H9 (cell line): ENCODE data around the gene IFT81. TPM values are rescaled to one million over a fixed set of nuclear protein-coding genes. Genes with fewer than 3 reads are reported as not detected.

Experiments used
- DNase-seq: peaks from one replicate; pipeline ENCODE4 v3.0.0-alpha.2; 2017
- H2AFZ ChIP-seq: one replicate; pipeline ENCODE4 v1.6.1; 2013; ENCODE audit warnings: mild to moderate bottlenecking, low read length, control low read depth, moderate library complexity
- H2AK5ac ChIP-seq: 2 replicates; pipeline ENCODE4 v1.6.1; 2013; ENCODE audit warnings: low read length, control low read depth, mixed read lengths; ENCODE audit not compliant: insufficient read length
- H2BK120ac ChIP-seq: one replicate; pipeline ENCODE4 v1.6.1; 2013; ENCODE audit warnings: low read depth, mild to moderate bottlenecking, low read length, control low read depth, inconsistent platforms; ENCODE audit not compliant: poor library complexity, severe bottlenecking
- H2BK12ac ChIP-seq: 2 replicates; pipeline ENCODE4 v1.6.1; 2013; ENCODE audit warnings: low read length, control low read depth, mixed read lengths, low read depth; ENCODE audit not compliant: insufficient read length
- H2BK15ac ChIP-seq: 2 replicates; pipeline ENCODE4 v1.6.1; 2013; ENCODE audit warnings: low read depth, low read length, control low read depth
- H2BK20ac ChIP-seq: one replicate; pipeline ENCODE4 v1.6.1; 2013; ENCODE audit warnings: low read depth, mild to moderate bottlenecking, low read length, control low read depth, inconsistent platforms; ENCODE audit not compliant: poor library complexity, severe bottlenecking
- H2BK5ac ChIP-seq: 2 replicates; pipeline ENCODE4 v1.6.1; 2013; ENCODE audit warnings: low read length, control low read depth, mixed read lengths; ENCODE audit not compliant: insufficient read length
- H3K14ac ChIP-seq: 2 replicates; pipeline ENCODE4 v1.6.1; 2013; ENCODE audit warnings: low read length, control low read depth; ENCODE audit not compliant: insufficient read depth
- H3K18ac ChIP-seq: 2 replicates; pipeline ENCODE4 v1.6.1; 2013; ENCODE audit warnings: low read depth, mild to moderate bottlenecking, mixed read lengths, low read length, control low read depth; ENCODE audit not compliant: insufficient read length
- H3K23ac ChIP-seq: 2 replicates; pipeline ENCODE4 v1.6.1; 2013; ENCODE audit warnings: low read length, control low read depth, mixed read lengths, low read depth; ENCODE audit not compliant: insufficient read length
- H3K23me2 ChIP-seq: 2 replicates; pipeline ENCODE4 v1.6.1; 2013; ENCODE audit warnings: low read depth, mild to moderate bottlenecking, mixed read lengths, low read length, control low read depth; ENCODE audit not compliant: insufficient read length, poor library complexity, severe bottlenecking
- H3K27ac ChIP-seq: 2 replicates; pipeline ENCODE4 v1.5.1; 2013; ENCODE audit warnings: low read length, control low read depth, mixed read lengths, low read depth; ENCODE audit not compliant: insufficient read length
- H3K27me3 ChIP-seq: 2 replicates; pipeline ENCODE4 v1.6.1; 2013; ENCODE audit warnings: low read length, control low read depth, inconsistent platforms; ENCODE audit not compliant: insufficient read depth
- H3K4ac ChIP-seq: 2 replicates; pipeline ENCODE4 v1.6.1; 2013; ENCODE audit warnings: low read depth, mild to moderate bottlenecking, control low read depth, inconsistent platforms, low read length, moderate library complexity
- H3K4me1 ChIP-seq: 2 replicates; pipeline ENCODE4 v1.6.1; 2013; ENCODE audit warnings: low read length, control low read depth, inconsistent platforms; ENCODE audit not compliant: insufficient read depth
- H3K4me2 ChIP-seq: 2 replicates; pipeline ENCODE4 v1.6.1; 2013; ENCODE audit warnings: low read length, control low read depth, mixed read lengths; ENCODE audit not compliant: insufficient read length, insufficient read depth
- H3K56ac ChIP-seq: 2 replicates; pipeline ENCODE4 v1.6.1; 2013; ENCODE audit warnings: low read depth, mild to moderate bottlenecking, mixed read lengths, low read length, control low read depth; ENCODE audit not compliant: insufficient read length
- H3K79me1 ChIP-seq: 2 replicates; pipeline ENCODE4 v1.6.1; 2013; ENCODE audit warnings: low read depth, mild to moderate bottlenecking, moderate library complexity, low read length, control low read depth, inconsistent platforms; ENCODE audit not compliant: insufficient read depth, poor library complexity, severe bottlenecking
- H3K79me2 ChIP-seq: 2 replicates; pipeline ENCODE4 v1.6.1; 2013; ENCODE audit warnings: low read length, control low read depth, inconsistent platforms; ENCODE audit not compliant: insufficient read depth
- H3K9ac ChIP-seq: 2 replicates; pipeline ENCODE4 v1.6.1; 2013; ENCODE audit warnings: low read length, control low read depth, mixed read lengths; ENCODE audit not compliant: insufficient read length; ENCODE audit errors: extremely low read depth
- H3K9me3 ChIP-seq: one replicate; pipeline ENCODE4 v1.6.1; 2013; ENCODE audit warnings: low read depth, low read length, inconsistent platforms; ENCODE audit not compliant: control insufficient read depth
- H3T11ph ChIP-seq: one replicate; pipeline ENCODE4 v1.6.1; 2013; ENCODE audit warnings: mild to moderate bottlenecking, low read length, control low read depth, inconsistent platforms
- H4K20me1 ChIP-seq: one replicate; pipeline ENCODE4 v1.6.1; 2013; ENCODE audit not compliant: control insufficient read depth, insufficient read length, insufficient read depth
- H4K5ac ChIP-seq: 2 replicates; pipeline ENCODE4 v1.6.1; 2013; ENCODE audit warnings: low read depth, mild to moderate bottlenecking, mixed read lengths, low read length, control low read depth; ENCODE audit not compliant: insufficient read length
- H4K8ac ChIP-seq: replicated peaks from 2 replicates; pipeline ENCODE4 v1.6.1; 2013; ENCODE audit warnings: low read length, control low read depth, mixed read lengths, low read depth; ENCODE audit not compliant: insufficient read length
- H4K91ac ChIP-seq: 2 replicates; pipeline ENCODE4 v1.6.1; 2013; ENCODE audit warnings: low read depth, mild to moderate bottlenecking, moderate library complexity, mixed read lengths, low read length, control low read depth; ENCODE audit not compliant: insufficient read length
- H3K27ac Mint-ChIP-seq, 3 experiments: 2 replicates in 2 of 3; 3 replicates in 1 of 3; pipeline ENCODE4 v1.8.0; 2020 to 2021; ENCODE audit warnings: mixed read lengths in 3 of 3, mild to moderate bottlenecking in 1 of 3, moderate library complexity in 1 of 3
- H3K27me3 Mint-ChIP-seq: 2 replicates; pipeline ENCODE4 v1.8.0; 2021; ENCODE audit warnings: low read depth, mild to moderate bottlenecking, moderate library complexity, mixed read lengths
- H3K36me3 Mint-ChIP-seq, 3 experiments: 2 replicates in 2 of 3; 3 replicates in 1 of 3; pipeline ENCODE4 v1.8.0; 2020 to 2021; ENCODE audit warnings: low read depth in 3 of 3, mixed read lengths in 3 of 3; ENCODE audit not compliant: insufficient read depth in 1 of 3
- H3K4me1 Mint-ChIP-seq, 2 experiments: 2 replicates each; pipeline ENCODE4 v1.8.0; 2020; ENCODE audit warnings: mixed read lengths in 2 of 2
- H3K4me3 Mint-ChIP-seq, 2 experiments: 2 replicates in 1 of 2; 3 replicates in 1 of 2; pipeline ENCODE4 v1.8.0; 2020 to 2021; ENCODE audit warnings: mild to moderate bottlenecking in 2 of 2, mixed read lengths in 2 of 2, moderate library complexity in 1 of 2
- H3K9me3 Mint-ChIP-seq, 2 experiments: 2 replicates in 1 of 2; 3 replicates in 1 of 2; pipeline ENCODE4 v1.8.0; 2020; ENCODE audit warnings: mild to moderate bottlenecking in 2 of 2, mixed read lengths in 2 of 2, moderate library complexity in 1 of 2
- CTCF ChIP-seq: fragments of 200-600 bp; sonication (generic); conservative IDR thresholded peaks from 3 replicates; pipeline ENCODE4 v1.8.0; 2021; ENCODE audit warnings: antibody characterized with exemption, mild to moderate bottlenecking
- WGBS: extraction: QIAGEN DNeasy Blood & Tissue Kit; methylation state at CpG from one replicate; pipeline ENCODE4 v1.1.7; 2013; ENCODE audit warnings: missing lambda C conversion rate, low lambda C conversion rate, mixed read lengths; ENCODE audit not compliant: insufficient read length; ENCODE audit errors: extremely low coverage; 5-methylcytosine and 5-hydroxymethylcytosine counted together
- total RNA-seq: library from RNA; stranded (reverse); gene quantifications from 2 replicates; pipeline ENCODE4 v1.2.1, GENCODE V29; 2021

The IFT81 gene
- total RNA-seq, 1 experiment from 2014 or later = 9.3 TPM

GRCh38 chr12:110176745-110177144 lies 52.6 kb downstream of the IFT81 start:
- H2BK12ac ChIP-seq = no peak overlapping the region
- no peaks in the 10 kb centered on the region for H3K27me3 ChIP-seq
- DNase-seq = no peak
- WGBS = no CpG with 5 or more reads among the region's 1 CpG
- no peak overlapping the region for H3T11ph ChIP-seq
- no peak overlapping the region for H2AFZ ChIP-seq
- Mint-ChIP-seq H3K27me3 (no peaks in the 10 kb centered on the region), H3K4me3 (no peak overlapping the region), H3K36me3 (peaks cover 7 to 12% (median 7%) of the 10 kb centered on the region in 3 experiments; a peak in 5 of 7 replicates), H3K27ac (no peak overlapping the region), H3K4me1 (no peaks in the 10 kb centered on the region), H3K9me3 (peaks cover 6 to 9% of the 10 kb centered on the region in 2 experiments; a peak in 2 of 5 replicates)
- no peaks in the 10 kb centered on the region for H3K9me3 ChIP-seq
- H2BK5ac ChIP-seq = no peak overlapping the region
- no peaks in the 10 kb centered on the region for H3K79me1 ChIP-seq
- H2BK20ac ChIP-seq = no peak overlapping the region
- no peaks in the 10 kb centered on the region for H3K4me1 ChIP-seq
- H4K8ac ChIP-seq = no peak overlapping the region
- H3K18ac ChIP-seq = no peak overlapping the region
- H3K4ac ChIP-seq = no peak overlapping the region
- no peak overlapping the region for H2AK5ac ChIP-seq
- H3K56ac ChIP-seq = no peak overlapping the region
- no peak overlapping the region for H3K9ac ChIP-seq
- H4K5ac ChIP-seq = no peak overlapping the region
- no peak overlapping the region for H3K23ac ChIP-seq
- no peak overlapping the region for H2BK120ac ChIP-seq
- H3K27ac ChIP-seq = no peak overlapping the region
- no peak overlapping the region for H2BK15ac ChIP-seq
- H4K20me1 ChIP-seq = no peaks in the 10 kb centered on the region
- H3K23me2 ChIP-seq = no peaks in the 10 kb centered on the region
- H3K4me2 ChIP-seq = no peak overlapping the region
- no peak for TF ChIP-seq CTCF
- no peak overlapping the region for H4K91ac ChIP-seq
- no peak overlapping the region for H3K14ac ChIP-seq
- no peaks in the 10 kb centered on the region for H3K79me2 ChIP-seq
